NB4 (cell line): ENCODE results near the gene ATOH8.

Experiments
- POLR2A ChIP-seq: IDR thresholded peaks from 2 replicates; pipeline ENCODE4 v1.6.1; 2011; ENCODE audit warnings: mild to moderate bottlenecking; ENCODE audit not compliant: insufficient read length; ENCODE audit errors: extremely low read depth
- TF ChIP-seq, protein P1 (sequence below): IDR thresholded peaks from one replicate; pipeline ENCODE4 v1.5.1; 2012; ENCODE audit warnings: low read depth, low read length

DNA sequence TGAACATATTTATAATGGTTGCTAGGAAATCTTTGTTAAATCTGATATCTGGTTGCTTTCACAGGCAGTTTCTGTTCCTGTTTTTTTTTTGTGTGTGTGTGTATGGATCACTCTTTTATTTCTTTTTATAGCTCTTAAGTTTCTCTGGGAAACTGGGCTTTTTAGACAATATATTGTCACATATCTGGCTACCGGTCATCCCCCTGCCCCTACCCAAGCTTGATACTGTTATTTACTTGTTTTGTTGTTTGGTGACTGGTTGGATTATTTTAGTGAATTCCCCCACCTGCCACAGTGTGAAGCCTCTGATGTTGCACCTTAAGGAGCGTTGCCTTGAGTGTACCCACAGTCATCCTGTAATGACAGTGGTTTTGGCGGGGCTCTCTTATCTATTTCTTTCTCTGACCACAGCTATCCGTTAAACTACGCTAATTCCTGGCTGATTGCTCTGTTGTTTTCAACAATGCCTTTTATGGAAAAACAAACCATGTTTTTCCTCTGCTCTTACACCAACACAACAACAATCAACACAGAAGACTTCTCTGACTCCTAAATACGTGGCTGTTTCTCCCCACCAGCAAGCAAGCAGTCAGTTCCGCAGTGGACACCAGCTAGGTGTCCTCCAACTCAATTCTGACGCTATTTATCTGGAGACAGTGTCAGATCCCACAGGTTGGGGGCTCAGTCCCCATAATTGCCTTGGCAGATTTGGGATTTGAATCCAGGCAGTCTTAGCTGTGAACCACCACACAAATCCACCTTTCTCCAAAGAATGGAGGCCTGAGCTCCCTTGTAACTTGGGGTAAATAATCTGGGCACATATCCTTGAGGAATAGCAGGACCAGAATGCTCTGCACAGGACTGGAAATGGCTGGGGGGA lies 48.8 kb upstream of the ATOH8 start:
- TF ChIP-seq, protein P1, sequence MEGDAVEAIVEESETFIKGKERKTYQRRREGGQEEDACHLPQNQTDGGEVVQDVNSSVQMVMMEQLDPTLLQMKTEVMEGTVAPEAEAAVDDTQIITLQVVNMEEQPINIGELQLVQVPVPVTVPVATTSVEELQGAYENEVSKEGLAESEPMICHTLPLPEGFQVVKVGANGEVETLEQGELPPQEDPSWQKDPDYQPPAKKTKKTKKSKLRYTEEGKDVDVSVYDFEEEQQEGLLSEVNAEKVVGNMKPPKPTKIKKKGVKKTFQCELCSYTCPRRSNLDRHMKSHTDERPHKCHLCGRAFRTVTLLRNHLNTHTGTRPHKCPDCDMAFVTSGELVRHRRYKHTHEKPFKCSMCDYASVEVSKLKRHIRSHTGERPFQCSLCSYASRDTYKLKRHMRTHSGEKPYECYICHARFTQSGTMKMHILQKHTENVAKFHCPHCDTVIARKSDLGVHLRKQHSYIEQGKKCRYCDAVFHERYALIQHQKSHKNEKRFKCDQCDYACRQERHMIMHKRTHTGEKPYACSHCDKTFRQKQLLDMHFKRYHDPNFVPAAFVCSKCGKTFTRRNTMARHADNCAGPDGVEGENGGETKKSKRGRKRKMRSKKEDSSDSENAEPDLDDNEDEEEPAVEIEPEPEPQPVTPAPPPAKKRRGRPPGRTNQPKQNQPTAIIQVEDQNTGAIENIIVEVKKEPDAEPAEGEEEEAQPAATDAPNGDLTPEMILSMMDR: no peak
- TF ChIP-seq POLR2A: no peak
